H1 (cell line): ENCODE results near the gene EMC10. TPM values are rescaled to one million over a fixed set of nuclear protein-coding genes. Genes with fewer than 3 reads are reported as not detected.

Experiments
- CTCF ChIA-PET: fragments of 300-600 bp; sonication (Branson Sonifier 250); formaldehyde crosslinking; loops from one replicate; lab custom pipeline; 2021; ENCODE audit not compliant: partially characterized antibody; lab: Charles Lee
- POLR2A ChIA-PET: fragments of 300-600 bp; sonication (Branson Sonifier 250); formaldehyde crosslinking; loops from one replicate; lab custom pipeline; 2021; ENCODE audit warnings: inconsistent platforms; ENCODE audit not compliant: partially characterized antibody; lab: Charles Lee
- DNase-seq, 2 experiments: peaks; one replicate each; pipeline versions ENCODE4 v3.0.0 to v3.0.0-alpha.2; 2010 to 2022; ENCODE audit warnings: low spot score in 2 of 2, low read depth in 1 of 2, mixed read lengths in 1 of 2
- FAIRE-seq: peaks from 2 replicates; lab custom pipeline; 2011; peaks lifted over from hg19 to GRCh38; lab: Jason Lieb, UNC
- H2AFZ ChIP-seq: 2 replicates; pipeline ENCODE4 v1.8.1; 2012; ENCODE audit warnings: low read length, inconsistent platforms
- H2AK5ac ChIP-seq: 2 replicates; pipeline ENCODE4 v1.6.1; 2013; ENCODE audit warnings: low read depth, low read length
- H2BK120ac ChIP-seq: replicated peaks from 2 replicates; pipeline ENCODE3; 2013; ENCODE audit warnings: low read depth, low read length, inconsistent platforms
- H2BK12ac ChIP-seq: 2 replicates; pipeline ENCODE4 v1.6.1; 2013; ENCODE audit warnings: low read depth, low read length
- H2BK15ac ChIP-seq: 2 replicates; pipeline ENCODE4 v1.6.1; 2013; ENCODE audit warnings: low read length
- H2BK20ac ChIP-seq: 2 replicates; pipeline ENCODE4 v1.6.1; 2013; ENCODE audit warnings: low read length
- H2BK5ac ChIP-seq: 2 replicates; pipeline ENCODE4 v1.6.1; 2013; ENCODE audit warnings: low read depth, low read length
- H3K14ac ChIP-seq: 2 replicates; pipeline ENCODE4 v1.6.1; 2013; ENCODE audit warnings: inconsistent platforms; ENCODE audit not compliant: insufficient read length
- H3K18ac ChIP-seq: 2 replicates; pipeline ENCODE4 v1.6.1; 2013; ENCODE audit warnings: low read length; ENCODE audit errors: extremely low read depth
- H3K23ac ChIP-seq: 2 replicates; pipeline ENCODE4 v1.6.1; 2013; ENCODE audit warnings: inconsistent platforms; ENCODE audit not compliant: insufficient read length
- H3K23me2 ChIP-seq: 2 replicates; pipeline ENCODE4 v1.6.1; 2013; ENCODE audit warnings: low read depth, low read length
- H3K27ac ChIP-seq: 2 replicates; pipeline ENCODE4 v1.6.1; 2011; ENCODE audit warnings: low read depth, low read length, inconsistent platforms
- H3K27me3 ChIP-seq, 4 experiments: replicated peaks in 1 of 4; 1 replicate in 1 of 4; 2 replicates in 3 of 4; pipeline versions ENCODE4 v1.6.1 to v1.8.1; 2011 to 2013; ENCODE audit warnings: low read length in 3 of 4, mild to moderate bottlenecking in 3 of 4, inconsistent platforms in 2 of 4, mixed read lengths in 2 of 4, moderate library complexity in 1 of 4; ENCODE audit not compliant: control insufficient read depth in 3 of 4, insufficient read depth in 3 of 4; ENCODE audit errors: extremely low read depth in 1 of 4
- H3K36me3 ChIP-seq, 4 experiments: 2 replicates each; pipeline versions ENCODE4 v1.6.1 to v1.8.1; 2011 to 2013; ENCODE audit warnings: mild to moderate bottlenecking in 4 of 4, low read length in 3 of 4, moderate library complexity in 2 of 4, control low read depth in 1 of 4, inconsistent platforms in 1 of 4; ENCODE audit not compliant: insufficient read depth in 4 of 4, control insufficient read depth in 2 of 4
- H3K4ac ChIP-seq: replicated peaks from 2 replicates; pipeline ENCODE3; 2013; ENCODE audit warnings: low read length, low read depth, mixed read lengths, inconsistent platforms; ENCODE audit not compliant: insufficient read length
- H3K4me1 ChIP-seq, 4 experiments: replicated peaks in 1 of 4; 1 replicate in 1 of 4; 2 replicates in 3 of 4; pipeline versions ENCODE4 v1.6.1 to v1.8.1; 2011 to 2013; ENCODE audit warnings: low read length in 3 of 4, inconsistent platforms in 2 of 4, mixed read lengths in 1 of 4; ENCODE audit not compliant: insufficient read depth in 4 of 4, control insufficient read depth in 3 of 4
- H3K4me2 ChIP-seq, 2 experiments: 2 replicates each; pipeline versions ENCODE4 v1.6.1 to v1.8.1; 2011 to 2013; ENCODE audit warnings: low read depth in 2 of 2, low read length in 2 of 2, control low read depth in 1 of 2, inconsistent platforms in 1 of 2, mild to moderate bottlenecking in 1 of 2; ENCODE audit not compliant: insufficient read depth in 1 of 2
- H3K4me3 ChIP-seq, 4 experiments: fragments of 200-600, 300-600 bp in 1 of 4; sonication (generic), shearing (Covaris generic), sonication (Bioruptor Twin) in 1 of 4; 2 replicates each; pipeline versions ENCODE4 v1.5.1 to v1.8.1; 2011 to 2016; ENCODE audit warnings: low read length in 4 of 4, low read depth in 3 of 4, control low read depth in 2 of 4, inconsistent platforms in 2 of 4, mild to moderate bottlenecking in 2 of 4, mixed read lengths in 1 of 4, moderate library complexity in 1 of 4; ENCODE audit not compliant: insufficient read depth in 2 of 4; ENCODE audit errors: extremely low read depth in 1 of 4
- H3K56ac ChIP-seq: replicated peaks from 2 replicates; pipeline ENCODE3; 2013; ENCODE audit warnings: low read depth, mild to moderate bottlenecking, mixed read lengths, low read length, inconsistent platforms; ENCODE audit not compliant: insufficient read length
- H3K79me1 ChIP-seq: 2 replicates; pipeline ENCODE4 v1.6.1; 2013; ENCODE audit warnings: low read depth, low read length, control low read depth
- H3K79me2 ChIP-seq, 2 experiments: 2 replicates each; pipeline versions ENCODE4 v1.6.1 to v1.8.1; 2012 to 2013; ENCODE audit warnings: low read length in 2 of 2, mild to moderate bottlenecking in 2 of 2, inconsistent platforms in 1 of 2; ENCODE audit not compliant: insufficient read depth in 2 of 2, control insufficient read depth in 1 of 2
- H3K9ac ChIP-seq, 4 experiments: replicated peaks in 1 of 4; 1 replicate in 1 of 4; 2 replicates in 3 of 4; pipeline versions ENCODE4 v1.6.1 to v1.8.1; 2011 to 2013; ENCODE audit warnings: low read depth in 3 of 4, low read length in 3 of 4, control low read depth in 2 of 4, mild to moderate bottlenecking in 2 of 4, moderate library complexity in 2 of 4, inconsistent platforms in 1 of 4; ENCODE audit errors: extremely low read depth in 1 of 4
- H3K9me3 ChIP-seq, 2 experiments: 2 replicates each; pipeline versions ENCODE4 v1.6.1 to v1.8.1; 2012 to 2013; ENCODE audit warnings: mild to moderate bottlenecking in 2 of 2, moderate library complexity in 2 of 2, control low read depth in 1 of 2, inconsistent platforms in 1 of 2, low read depth in 1 of 2, low read length in 1 of 2, mixed read lengths in 1 of 2; ENCODE audit not compliant: insufficient read depth in 2 of 2
- H4K20me1 ChIP-seq, 2 experiments: replicated peaks in 1 of 2; 2 replicates each; pipeline versions ENCODE3 to v1.8.1; 2011 to 2013; ENCODE audit warnings: inconsistent platforms in 2 of 2, low read length in 2 of 2, mild to moderate bottlenecking in 1 of 2; ENCODE audit not compliant: insufficient read depth in 2 of 2, control insufficient read depth in 1 of 2
- H4K5ac ChIP-seq: 2 replicates; pipeline ENCODE4 v1.6.1; 2013; ENCODE audit warnings: low read length, low read depth, mixed read lengths, inconsistent platforms; ENCODE audit not compliant: insufficient read length
- H4K8ac ChIP-seq: 2 replicates; pipeline ENCODE4 v1.8.0; 2013; ENCODE audit warnings: mild to moderate bottlenecking, moderate library complexity, low read length, inconsistent platforms; ENCODE audit not compliant: insufficient read depth; ENCODE audit errors: extremely low read depth
- H4K91ac ChIP-seq: replicated peaks from 2 replicates; pipeline ENCODE3; 2013; ENCODE audit warnings: low read length, mixed read lengths, inconsistent platforms; ENCODE audit not compliant: insufficient read length
- CBX5 ChIP-seq: fragments of 300-800, 300-1000 bp; sonication (generic); IDR thresholded peaks from 2 replicates; pipeline ENCODE4 v1.7.1; 2016; ENCODE audit warnings: antibody characterized with exemption, low read length, low read depth
- HDAC6 ChIP-seq: IDR thresholded peaks from one replicate; pipeline ENCODE4 v1.7.1; 2012; ENCODE audit warnings: low read depth, mild to moderate bottlenecking, inconsistent platforms, low read length, moderate library complexity
- MAFK ChIP-seq: IDR thresholded peaks from 2 replicates; pipeline ENCODE4 v1.6.1; 2012; ENCODE audit warnings: low read depth, mild to moderate bottlenecking, improper control_type of control experiment, low read length
- ZNF274 ChIP-seq: IDR thresholded peaks from 2 replicates; pipeline ENCODE4 v1.7.0; 2012; ENCODE audit warnings: low read length, borderline replicate concordance; ENCODE audit errors: extremely low read depth
- WGBS, 2 experiments: shearing (Covaris generic) in 1 of 2; methylation state at CpG; one replicate each; pipeline versions ENCODE4 v1.1.6 to v1.1.7; 2013 to 2015; ENCODE audit warnings: low lambda C conversion rate in 2 of 2, mixed read lengths in 2 of 2, inconsistent platforms in 1 of 2, low coverage in 1 of 2, missing lambda C conversion rate in 1 of 2; ENCODE audit not compliant: insufficient replicate concordance in 2 of 2, insufficient coverage in 1 of 2, insufficient read length in 1 of 2; ENCODE audit errors: extremely low coverage in 1 of 2, missing lambda C conversion rate in 1 of 2; 5-methylcytosine and 5-hydroxymethylcytosine counted together
- polyA plus RNA-seq, 7 experiments: library from polyadenylated mRNA; depleted of rRNA in 3 of 7; stranded (reverse) in 5 of 7; unstranded in 2 of 7; fragments of >200 nt in 5 of 7; fragments of 200-250 nt in 2 of 7; gene quantifications; 1 replicate in 5 of 7; 2 replicates in 1 of 7; 4 replicates in 1 of 7; pipeline versions ENCODE4 v1.2.1 to v1.2.3, GENCODE V29; 2011 to 2013; ENCODE audit warnings: missing spikeins in 2 of 7, mixed read lengths in 2 of 7
- total RNA-seq: library from RNA; stranded (reverse); fragmentation: NEBNext Ultra II Directional; extraction: Animal tissue kit (Norgen Biotek cat#: 25700); gene quantifications from 2 replicates; pipeline ENCODE4 v1.2.1, GENCODE V29; 2021

The EMC10 gene
- total and polyA plus RNA-seq, 2 of the 8 experiments (the other 6 are each of a cell fraction or from before 2014, with no cell fraction given) = 77.6 to 103 TPM

GRCh38 chr19:50467566-50467965 is 8.7 kb upstream of the EMC10 start:
- Histone ChIP-seq H3K27ac (no peak overlapping the region), H3K56ac (no peak overlapping the region), H2BK20ac (no peak overlapping the region), H2BK15ac (no peak overlapping the region), H4K5ac (no peak overlapping the region), H3K79me2 (no peaks in the 10 kb centered on the region), H4K20me1 (no peaks in the 10 kb centered on the region), H2BK120ac (no peak overlapping the region), H2BK5ac (no peak overlapping the region), H3K4me2 (no peak overlapping the region), H3K27me3 (no peaks in the 10 kb centered on the region; a peak in 1 of 7 replicates), H4K8ac (no peak overlapping the region), H3K36me3 (no peaks in the 10 kb centered on the region), H3K18ac (no peak overlapping the region), H3K79me1 (no peaks in the 10 kb centered on the region), H2BK12ac (no peak overlapping the region), H4K91ac (no peak overlapping the region), H2AK5ac (no peak overlapping the region)
- no peak for FAIRE-seq
- 88% methylated on average over 18 of the region's 18 CpGs; no CpG with 5 or more reads in 1 of the 2 experiments for WGBS, 2 experiments
- CTCF ChIA-PET = interaction anchor here (2.6 to 4.0 kb wide), 3 partner anchors 19 to 100 kb away, joined by 7 to 19 read pairs (median 9); no protein-coding TSS in a partner anchor
- TF ChIP-seq HDAC6 = no peak
- TF ChIP-seq MAFK = no peak
- TF ChIP-seq ZNF274 = no peak
- no peak for TF ChIP-seq CBX5
- TF ChIP-seq, all 59 proteins: peak for 0
- Histone ChIP-seq H3K23ac (no peak overlapping the region), H3K4me1 (peaks cover 0 to 8% (median 4%) of the 10 kb centered on the region in 4 experiments; a peak in 5 of 7 replicates), H3K9me3 (no peaks in the 10 kb centered on the region), H3K14ac (no peak overlapping the region), H2AFZ (no peak overlapping the region), H3K4ac (peak overlapping the region; percentile 21), H3K23me2 (no peaks in the 10 kb centered on the region), H3K4me3 (no peak overlapping the region), H3K9ac (no peak overlapping the region)
- no peak for DNase-seq
- POLR2A ChIA-PET = interaction anchor here (1.0 kb wide), 1 partner anchor 52 kb away, joined by 3 read pairs; no protein-coding TSS in a partner anchor
